Erythroblast (primary cell): ENCODE results near the gene ATRNL1.

Experiments
- GATA1 ChIP-seq: IDR thresholded peaks from 2 replicates; pipeline ENCODE4 v1.6.1; 2011; ENCODE audit warnings: low read depth, mild to moderate bottlenecking, control low read depth, low read length, moderate library complexity
- POLR2A ChIP-seq: IDR thresholded peaks from 2 replicates; pipeline ENCODE4 v1.6.1; 2011; ENCODE audit warnings: mild to moderate bottlenecking, low read length

DNA sequence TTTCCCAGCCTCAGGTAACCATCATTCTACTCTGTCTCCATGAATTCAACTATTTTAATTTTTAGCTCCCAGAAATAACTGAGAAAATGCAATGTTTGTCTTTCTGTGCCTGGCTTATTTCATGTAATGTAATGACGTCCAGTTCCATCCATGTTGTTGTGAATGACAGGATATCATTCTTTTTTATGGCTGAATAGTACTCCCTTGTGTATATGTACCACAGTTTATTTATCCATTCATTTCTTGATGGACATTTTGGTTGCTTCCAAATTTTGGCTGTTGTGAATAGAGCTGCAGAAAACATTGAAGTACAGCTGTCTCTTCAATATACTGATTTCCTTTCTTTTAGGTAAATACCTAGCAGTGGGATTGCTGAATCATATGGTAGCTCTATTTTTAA lies 10.5 kb downstream of the ATRNL1 start:
- no peak for TF ChIP-seq POLR2A
- no peak for TF ChIP-seq GATA1
